ENCODE measurements around the gene EID3.

EID3 gene

DNA sequence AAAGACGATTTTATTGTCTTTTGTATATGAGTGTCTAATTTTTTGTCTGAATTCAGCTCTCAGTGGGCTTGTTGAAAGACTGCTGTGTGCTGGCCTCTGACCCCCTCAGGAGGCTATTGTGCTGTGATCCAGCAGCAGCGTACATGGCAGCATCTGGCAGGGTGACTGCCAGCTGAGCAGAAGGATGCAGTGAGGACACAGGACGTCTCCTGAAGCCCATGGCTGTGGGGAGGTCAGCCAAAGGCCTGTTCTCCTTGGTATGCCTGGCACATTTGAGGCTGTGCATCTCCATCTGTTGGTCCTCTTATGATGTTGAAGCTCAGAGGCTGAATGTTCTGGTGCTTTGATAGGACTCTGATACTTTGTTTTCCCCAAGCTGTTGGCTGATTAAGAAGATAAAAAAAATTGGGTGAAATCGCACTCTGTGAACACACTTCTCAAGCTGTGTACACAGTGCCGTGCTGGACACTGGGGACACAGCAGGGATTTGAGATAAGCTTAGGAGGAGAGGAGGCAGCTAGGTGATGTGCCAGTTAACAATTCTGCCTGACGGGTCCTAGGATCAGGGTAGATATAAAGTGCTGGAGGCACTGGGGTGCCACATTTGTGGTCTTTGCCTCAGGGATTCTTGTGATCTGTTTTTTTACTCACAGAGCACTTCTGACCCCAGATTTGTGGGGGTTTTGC, 37.5 kb downstream of the EID3 start:
- no peaks in the 10 kb centered on the region for H4K20me1 ChIP-seq (ENCODE audit: low read depth, low read length)
- H3K9ac ChIP-seq (ENCODE audit: low read length): no peak overlapping the region
- no peak overlapping the region for H3K4me2 ChIP-seq (ENCODE audit: low read depth, low read length, poor library complexity, severe bottlenecking)
- TF ChIP-seq CTCF (IDR thresholded peaks at IDR 0.05; ENCODE audit: insufficient read depth, low read length, poor library complexity, severe bottlenecking) (no peak), EZH2phosphoT487 (conservative IDR thresholded peaks at IDR 0.05; ENCODE audit: low read length) (no peak)
- H3K9me3 ChIP-seq (ENCODE audit: insufficient read depth, low read length): no peaks in the 10 kb centered on the region
- H3K4me3 ChIP-seq (ENCODE audit: insufficient read depth, low read length, poor library complexity, severe bottlenecking): no peak overlapping the region
- H3K9me2 ChIP-seq (replicated peaks; ENCODE audit: insufficient read depth, low read length): no peaks in the 10 kb centered on the region
- no peak overlapping the region for H3K27ac ChIP-seq (ENCODE audit: low read depth, low read length)
- no peaks in the 10 kb centered on the region for H3K27me3 ChIP-seq (ENCODE audit: low read length)
- H3F3A ChIP-seq (ENCODE audit: insufficient read depth): no peaks in the 10 kb centered on the region
- no peaks in the 10 kb centered on the region; the same call in 1 of the 2 replicates for H3K79me2 ChIP-seq (ENCODE audit: insufficient read depth, low read length)
- peaks cover 28% of the 10 kb centered on the region for H3K36me3 ChIP-seq (ENCODE audit: low read length)
- no peak overlapping the region for H2AFZ ChIP-seq (ENCODE audit: low read depth, low read length, severe bottlenecking)

- H3K9me3 ChIP-seq (ENCODE audit: insufficient read depth, low read length): no peaks in the 10 kb centered on the region
- H3K27ac ChIP-seq (ENCODE audit: low read depth, low read length): no peak overlapping the region
- no peaks in the 10 kb centered on the region for H3F3A ChIP-seq (ENCODE audit: insufficient read depth)
- H3K79me2 ChIP-seq (ENCODE audit: insufficient read depth, low read length): no peaks in the 10 kb centered on the region; the same call in 1 of the 2 replicates
- H3K4me3 ChIP-seq (ENCODE audit: insufficient read depth, low read length, poor library complexity, severe bottlenecking): no peak overlapping the region
- H3K4me2 ChIP-seq (ENCODE audit: low read depth, low read length, poor library complexity, severe bottlenecking): no peak overlapping the region
- no peaks in the 10 kb centered on the region; the same call in 1 of the 2 replicates for H4K20me1 ChIP-seq (ENCODE audit: low read depth, low read length)
- H3K27me3 ChIP-seq (ENCODE audit: low read length): no peaks in the 10 kb centered on the region
- H3K9ac ChIP-seq (ENCODE audit: low read length): no peak overlapping the region
- H3K36me3 ChIP-seq (ENCODE audit: low read length): peaks cover 19% of the 10 kb centered on the region
- H2AFZ ChIP-seq (ENCODE audit: low read depth, low read length, severe bottlenecking): no peak overlapping the region
- no peaks in the 10 kb centered on the region for H3K9me2 ChIP-seq (replicated peaks; ENCODE audit: insufficient read depth, low read length)
- TF ChIP-seq CTCF (IDR thresholded peaks at IDR 0.05; ENCODE audit: insufficient read depth, low read length, poor library complexity, severe bottlenecking): no peak
- no peak for TF ChIP-seq EZH2phosphoT487 (conservative IDR thresholded peaks at IDR 0.05; ENCODE audit: low read length)
Observed at GRCh38 chr12:104342147-104342546, 38.6 kb downstream of the EID3 start.

DNA sequence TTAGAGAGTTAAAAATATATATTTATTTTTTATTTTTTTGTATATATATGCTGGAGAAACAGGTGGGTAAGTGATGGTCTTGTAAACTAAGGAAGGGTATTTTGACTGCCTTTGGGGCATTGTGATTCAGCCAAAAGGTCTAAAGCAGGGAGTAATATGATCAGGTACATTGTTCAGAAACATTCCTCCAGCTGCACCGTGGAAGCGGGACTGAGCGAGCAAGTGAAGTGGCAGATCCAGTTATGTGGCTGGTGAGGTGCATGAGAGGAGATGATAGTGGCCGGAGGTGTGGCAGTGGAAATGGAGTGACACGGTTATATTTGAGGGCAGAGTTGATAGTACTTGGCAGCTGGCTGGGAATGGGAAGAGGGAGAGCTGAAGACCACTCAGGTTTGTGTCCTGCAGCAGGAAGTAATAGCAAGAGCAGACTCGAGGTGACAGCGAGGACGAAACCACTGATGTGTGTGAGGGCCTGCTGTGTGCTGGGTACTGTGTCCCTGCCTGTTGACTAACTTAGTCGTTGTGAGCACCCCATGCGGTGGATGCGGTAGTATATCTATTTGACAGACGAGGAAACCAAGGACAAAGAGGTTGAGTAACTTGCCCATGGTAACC, 39.2 kb downstream of the EID3 start:
- no peaks in the 10 kb centered on the region; the same call in 1 of the 2 replicates for H4K20me1 ChIP-seq (ENCODE audit: low read depth, low read length)
- H3K9me2 ChIP-seq (replicated peaks; ENCODE audit: insufficient read depth, low read length): no peaks in the 10 kb centered on the region
- H3K27me3 ChIP-seq (ENCODE audit: low read length): no peaks in the 10 kb centered on the region
- H3K9me3 ChIP-seq (ENCODE audit: insufficient read depth, low read length): no peaks in the 10 kb centered on the region
- peaks cover 18% of the 10 kb centered on the region for H3K36me3 ChIP-seq (ENCODE audit: low read length)
- TF ChIP-seq EZH2phosphoT487 (conservative IDR thresholded peaks at IDR 0.05; ENCODE audit: low read length): no peak
- no peak for TF ChIP-seq CTCF (IDR thresholded peaks at IDR 0.05; ENCODE audit: insufficient read depth, low read length, poor library complexity, severe bottlenecking)
- no peak overlapping the region for H3K9ac ChIP-seq (ENCODE audit: low read length)
- no peak overlapping the region for H3K27ac ChIP-seq (ENCODE audit: low read depth, low read length)
- no peak overlapping the region for H3K4me3 ChIP-seq (ENCODE audit: insufficient read depth, low read length, poor library complexity, severe bottlenecking)
- no peaks in the 10 kb centered on the region; the same call in 1 of the 2 replicates for H3K79me2 ChIP-seq (ENCODE audit: insufficient read depth, low read length)
- no peaks in the 10 kb centered on the region for H3F3A ChIP-seq (ENCODE audit: insufficient read depth)
- no peak overlapping the region for H3K4me2 ChIP-seq (ENCODE audit: low read depth, low read length, poor library complexity, severe bottlenecking)
- H2AFZ ChIP-seq (ENCODE audit: low read depth, low read length, severe bottlenecking): no peak overlapping the region
